Subcutaneous adipose tissue (tissue), 4 donors: Measurements from ENCODE around the gene NAALADL2. TPM values are rescaled to one million over a fixed set of nuclear protein-coding genes. Genes with fewer than 3 reads are reported as not detected.

ENCODE experiments used
- total RNA-seq, 4 donors: library from RNA; depleted of rRNA; stranded (reverse); fragments of >200 nt; gene quantifications; one replicate each; pipeline ENCODE4 v1.1.0, GENCODE V29; 2016
- TF ChIP-seq, protein P1 (sequence below): fragments of 450-650 bp; IDR thresholded peaks from one replicate; pipeline ENCODE4 v1.5.1; 2016; ENCODE audit warnings: low read depth, mild to moderate bottlenecking, control low read depth, antibody characterized with exemption, moderate library complexity

NAALADL2 gene
- total RNA-seq, 4 donors from 2014 or later: 9.4 to 18.1 (median 11.8) TPM

DNA sequence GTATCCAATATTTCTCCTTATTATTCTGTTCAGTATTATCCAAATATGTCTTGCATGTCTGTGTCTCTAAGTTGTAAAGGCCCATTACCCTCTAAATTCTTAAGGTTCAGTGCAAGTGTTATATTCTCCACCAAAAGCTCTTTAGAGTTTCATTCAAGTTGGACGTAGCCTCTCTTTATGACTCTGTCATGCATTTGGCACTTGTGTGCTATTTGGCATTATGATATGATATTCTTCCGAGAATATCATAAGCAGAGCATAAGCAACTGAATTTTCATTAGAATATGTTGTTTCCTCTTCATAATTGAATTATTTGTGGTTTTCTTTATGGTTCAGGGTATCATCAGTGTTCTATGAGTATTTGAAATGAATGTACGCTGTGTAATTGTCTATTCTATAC is 594.2 kb downstream of the NAALADL2 start:
- TF ChIP-seq, protein P1, sequence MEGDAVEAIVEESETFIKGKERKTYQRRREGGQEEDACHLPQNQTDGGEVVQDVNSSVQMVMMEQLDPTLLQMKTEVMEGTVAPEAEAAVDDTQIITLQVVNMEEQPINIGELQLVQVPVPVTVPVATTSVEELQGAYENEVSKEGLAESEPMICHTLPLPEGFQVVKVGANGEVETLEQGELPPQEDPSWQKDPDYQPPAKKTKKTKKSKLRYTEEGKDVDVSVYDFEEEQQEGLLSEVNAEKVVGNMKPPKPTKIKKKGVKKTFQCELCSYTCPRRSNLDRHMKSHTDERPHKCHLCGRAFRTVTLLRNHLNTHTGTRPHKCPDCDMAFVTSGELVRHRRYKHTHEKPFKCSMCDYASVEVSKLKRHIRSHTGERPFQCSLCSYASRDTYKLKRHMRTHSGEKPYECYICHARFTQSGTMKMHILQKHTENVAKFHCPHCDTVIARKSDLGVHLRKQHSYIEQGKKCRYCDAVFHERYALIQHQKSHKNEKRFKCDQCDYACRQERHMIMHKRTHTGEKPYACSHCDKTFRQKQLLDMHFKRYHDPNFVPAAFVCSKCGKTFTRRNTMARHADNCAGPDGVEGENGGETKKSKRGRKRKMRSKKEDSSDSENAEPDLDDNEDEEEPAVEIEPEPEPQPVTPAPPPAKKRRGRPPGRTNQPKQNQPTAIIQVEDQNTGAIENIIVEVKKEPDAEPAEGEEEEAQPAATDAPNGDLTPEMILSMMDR: no peak

DNA sequence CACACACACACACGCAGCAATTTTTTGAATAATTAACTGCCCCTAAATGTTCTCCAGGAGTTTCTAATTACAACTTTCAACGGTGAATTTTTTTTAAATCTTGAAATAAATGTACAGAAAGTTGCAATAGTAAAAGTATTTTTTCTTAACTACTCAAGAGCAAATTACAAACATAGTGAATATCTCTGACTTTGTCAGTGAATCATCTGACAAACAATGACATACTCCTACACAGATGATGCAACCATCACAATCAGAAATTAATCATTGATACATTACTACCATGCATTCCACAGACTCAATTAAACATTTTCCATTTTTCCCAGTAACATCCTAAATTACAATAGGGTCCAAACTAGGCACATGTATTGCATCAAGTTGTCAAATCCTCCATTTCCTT is 597.3 kb downstream of the NAALADL2 start:
- TF ChIP-seq, protein P1: no peak

DNA sequence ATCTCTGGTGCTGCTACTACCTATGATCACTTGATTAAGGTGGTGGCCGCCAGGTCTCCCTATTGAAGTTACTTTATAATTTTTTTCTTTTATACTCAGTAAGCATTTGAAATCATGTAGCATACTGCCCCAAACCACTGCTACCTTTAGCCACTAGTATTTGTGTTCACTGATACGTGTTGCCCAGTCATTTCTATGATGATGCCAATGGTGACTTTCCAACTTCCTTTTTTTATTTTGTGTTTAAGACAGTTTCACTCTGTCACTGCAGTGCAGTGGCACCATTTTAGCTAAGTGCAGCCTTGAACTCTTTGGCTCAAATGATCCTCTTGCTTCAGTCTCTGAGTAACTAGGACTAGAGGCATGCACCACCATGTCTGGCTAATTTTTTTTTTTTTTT is 598.2 kb downstream of the NAALADL2 start:
- TF ChIP-seq, protein P1: no peak

DNA sequence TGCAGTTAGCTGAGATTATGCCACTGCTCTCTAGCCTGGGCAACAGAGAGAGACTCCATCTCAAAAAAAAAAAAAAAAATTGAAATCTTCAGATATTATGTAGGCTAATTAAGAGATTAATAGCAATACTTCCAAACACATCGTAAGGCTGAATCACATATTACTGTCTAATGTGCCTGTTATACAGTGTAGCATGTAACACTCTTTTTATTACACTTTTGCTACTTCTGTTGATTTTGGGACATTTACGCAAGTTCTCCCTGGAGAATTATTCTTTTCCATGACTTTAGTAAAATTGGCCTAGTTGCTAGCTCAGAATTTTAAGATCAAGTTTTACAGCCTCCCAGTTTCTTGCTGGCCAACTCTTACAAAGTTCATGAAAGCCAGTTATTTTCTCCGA is 605.2 kb downstream of the NAALADL2 start:
- TF ChIP-seq, protein P1: no peak

DNA sequence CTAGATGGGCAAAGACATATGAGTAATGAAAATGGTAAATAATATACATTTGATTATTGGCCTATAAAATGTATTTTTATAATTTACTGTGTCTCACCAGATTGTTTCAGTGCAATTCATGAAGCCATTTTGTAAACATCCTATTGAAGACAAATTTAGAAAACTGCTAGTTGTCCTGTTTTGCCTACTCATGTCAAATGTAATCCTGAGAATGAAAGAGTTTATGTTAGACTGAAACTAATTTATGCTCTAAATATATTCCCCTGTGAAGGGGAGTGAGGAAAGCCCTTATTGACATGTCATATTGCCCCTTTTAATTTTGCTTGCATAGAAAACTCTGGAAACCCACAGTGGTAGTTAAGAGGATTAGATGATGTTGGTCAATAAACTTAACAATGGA is 610.0 kb downstream of the NAALADL2 start:
- TF ChIP-seq, protein P1: no peak

DNA sequence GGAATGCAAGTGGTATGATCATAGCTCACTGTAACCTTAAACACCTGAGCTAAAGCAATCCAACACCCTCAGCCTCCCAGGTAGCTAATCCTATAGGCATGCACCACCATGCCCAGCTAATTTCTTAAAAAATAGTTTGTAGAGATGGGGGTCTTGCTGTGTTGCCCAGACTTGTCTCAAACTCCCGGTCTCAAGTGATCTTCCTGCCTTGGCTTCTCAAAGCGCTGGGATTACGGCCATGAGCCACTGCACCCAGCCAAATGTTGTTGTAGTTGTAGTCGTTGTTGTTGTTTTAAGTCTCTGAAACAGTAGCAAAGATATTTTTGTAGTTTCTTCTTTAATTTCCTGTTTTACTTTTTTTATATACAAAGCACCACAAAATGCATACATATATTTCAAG is 616.6 kb downstream of the NAALADL2 start:
- TF ChIP-seq, protein P1: no peak

DNA sequence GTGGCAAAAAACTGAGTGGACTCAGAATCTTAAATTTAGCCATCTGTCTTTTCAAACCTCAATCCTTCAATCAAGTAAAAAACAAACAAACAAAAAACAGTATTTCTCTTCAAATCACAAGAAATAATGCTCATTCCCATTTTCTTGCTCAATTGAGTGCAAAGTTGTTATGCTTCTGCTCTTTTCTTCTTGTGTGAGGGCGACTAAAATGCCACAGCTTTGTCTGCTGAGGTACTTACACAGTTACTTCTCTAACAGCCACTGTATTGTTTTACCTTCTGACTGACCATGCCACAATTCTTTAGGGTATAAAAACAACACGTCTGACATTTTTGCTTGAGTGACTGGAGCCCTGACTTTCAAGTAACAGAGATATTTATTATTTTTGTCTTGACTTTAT is 617.4 kb downstream of the NAALADL2 start:
- TF ChIP-seq, protein P1: no peak
